Trophoblast cell (in vitro differentiated cells and primary cell): ENCODE results near the gene CNPY4.

Experiments used
- DNase-seq, 2 donors: peaks; one replicate each; pipeline ENCODE4 v3.0.0-alpha.2; 2016
- H2AFZ ChIP-seq: 2 replicates; pipeline ENCODE4 v1.6.1; 2013; ENCODE audit warnings: low read length, moderate library complexity, mild to moderate bottlenecking; ENCODE audit not compliant: insufficient read depth, poor library complexity
- H2AK5ac ChIP-seq: 2 replicates; pipeline ENCODE4 v1.6.1; 2013; ENCODE audit warnings: mild to moderate bottlenecking, low read length
- H2BK120ac ChIP-seq: 2 replicates; pipeline ENCODE4 v1.6.1; 2013; ENCODE audit warnings: low read length, mild to moderate bottlenecking, moderate library complexity; ENCODE audit not compliant: insufficient read depth, poor library complexity
- H2BK12ac ChIP-seq: 2 replicates; pipeline ENCODE4 v1.6.1; 2013; ENCODE audit warnings: mild to moderate bottlenecking, low read length, moderate library complexity
- H2BK5ac ChIP-seq: 2 replicates; pipeline ENCODE4 v1.6.1; 2013; ENCODE audit warnings: low read length, low read depth, moderate library complexity, mild to moderate bottlenecking; ENCODE audit not compliant: poor library complexity
- H3K14ac ChIP-seq: 2 replicates; pipeline ENCODE4 v1.6.1; 2013; ENCODE audit warnings: mild to moderate bottlenecking, low read length
- H3K18ac ChIP-seq: 2 replicates; pipeline ENCODE4 v1.6.1; 2013; ENCODE audit warnings: mild to moderate bottlenecking, low read length
- H3K23ac ChIP-seq: 2 replicates; pipeline ENCODE4 v1.6.1; 2013; ENCODE audit warnings: low read length
- H3K27ac ChIP-seq: 2 replicates; pipeline ENCODE4 v1.5.1; 2013; ENCODE audit warnings: low read depth, mild to moderate bottlenecking, inconsistent platforms, low read length, moderate library complexity
- H3K27me3 ChIP-seq: 2 replicates; pipeline ENCODE4 v1.6.1; 2013; ENCODE audit warnings: inconsistent platforms, mild to moderate bottlenecking, low read length, moderate library complexity; ENCODE audit not compliant: insufficient read depth
- H3K36me3 ChIP-seq, 2 experiments: 1 replicate in 1 of 2; 2 replicates in 1 of 2; pipeline ENCODE4 v1.6.1; 2013; ENCODE audit warnings: low read length in 2 of 2, mild to moderate bottlenecking in 2 of 2, moderate library complexity in 1 of 2; ENCODE audit not compliant: insufficient read depth in 2 of 2, control insufficient read depth in 1 of 2
- H3K4ac ChIP-seq: 2 replicates; pipeline ENCODE4 v1.6.1; 2013; ENCODE audit warnings: low read depth, mild to moderate bottlenecking, low read length, moderate library complexity
- H3K4me1 ChIP-seq, 2 experiments: 1 replicate in 1 of 2; 2 replicates in 1 of 2; pipeline ENCODE4 v1.6.1; 2013; ENCODE audit warnings: low read length in 2 of 2, mild to moderate bottlenecking in 2 of 2, moderate library complexity in 1 of 2; ENCODE audit not compliant: insufficient read depth in 2 of 2, control insufficient read depth in 1 of 2
- H3K4me2 ChIP-seq: 2 replicates; pipeline ENCODE4 v1.6.1; 2013; ENCODE audit warnings: inconsistent platforms, mild to moderate bottlenecking, low read length, moderate library complexity
- H3K4me3 ChIP-seq: 2 replicates; pipeline ENCODE4 v1.5.1; 2013; ENCODE audit warnings: mild to moderate bottlenecking, low read depth, low read length, inconsistent platforms
- H3K79me1 ChIP-seq: one replicate; pipeline ENCODE4 v1.6.1; 2013; ENCODE audit warnings: low read length
- H3K79me2 ChIP-seq: 2 replicates; pipeline ENCODE4 v1.6.1; 2013; ENCODE audit warnings: low read length, mild to moderate bottlenecking; ENCODE audit not compliant: control insufficient read depth, insufficient read depth, poor library complexity
- H3K9ac ChIP-seq: 2 replicates; pipeline ENCODE4 v1.6.1; 2013; ENCODE audit warnings: mild to moderate bottlenecking, low read length
- H3K9me3 ChIP-seq: 2 replicates; pipeline ENCODE4 v1.6.1; 2013; ENCODE audit warnings: low read depth, mild to moderate bottlenecking, control low read depth, inconsistent platforms, low read length; ENCODE audit not compliant: insufficient read depth
- H4K12ac ChIP-seq: 2 replicates; pipeline ENCODE4 v1.6.1; 2013; ENCODE audit warnings: low read depth, mild to moderate bottlenecking, low read length, moderate library complexity
- H4K8ac ChIP-seq: 2 replicates; pipeline ENCODE4 v1.6.1; 2013; ENCODE audit warnings: low read depth, mild to moderate bottlenecking, low read length, moderate library complexity
- H4K91ac ChIP-seq: one replicate; pipeline ENCODE4 v1.6.1; 2013; ENCODE audit warnings: low read depth, mild to moderate bottlenecking, low read length, moderate library complexity
- WGBS: extraction: QIAGEN DNeasy Blood & Tissue Kit; methylation state at CpG from one replicate; pipeline ENCODE4 v1.1.7; 2013; ENCODE audit warnings: missing lambda C conversion rate; ENCODE audit not compliant: insufficient read length, insufficient coverage; ENCODE audit errors: extremely low coverage; 5-methylcytosine and 5-hydroxymethylcytosine counted together

The CNPY4 gene

GRCh38 chr7:100156331-100157068 is 37.1 kb downstream of the CNPY4 start:
- WGBS, result no CpG with 5 or more reads among the region's 16 CpGs

GRCh38 chr7:100157069-100157333 is 37.6 kb downstream of the CNPY4 start:
- peak overlapping the region; percentile 26 for H3K18ac ChIP-seq

More at GRCh38 chr7:100156331-100157068, 37.1 kb downstream of the CNPY4 start:
- DNase-seq, result peak in 1 of 2 donors; percentile 12
- H4K8ac ChIP-seq, result no peak overlapping the region
- no peak overlapping the region for H2AK5ac ChIP-seq
- H3K27me3 ChIP-seq, result no peaks in the 10 kb centered on the region
- peaks cover 36 to 41% of the 10 kb centered on the region in 2 experiments for H3K36me3 ChIP-seq
- no peak overlapping the region for H2BK5ac ChIP-seq
- H4K91ac ChIP-seq, result no peak overlapping the region
- peak overlapping the region; percentile 26 for H3K18ac ChIP-seq
- no peak overlapping the region for H3K27ac ChIP-seq
- no peak overlapping the region for H2AFZ ChIP-seq
- peaks cover 4% of the 10 kb centered on the region for H3K9me3 ChIP-seq
- no peak overlapping the region for H3K9ac ChIP-seq
- H3K4me2 ChIP-seq, result no peak overlapping the region
- peaks cover 10% of the 10 kb centered on the region for H3K79me1 ChIP-seq
- H2BK120ac ChIP-seq, result no peak overlapping the region
- H3K23ac ChIP-seq, result no peak overlapping the region
- H3K79me2 ChIP-seq, result peaks cover 4% of the 10 kb centered on the region
- no peak overlapping the region for H4K12ac ChIP-seq
- H2BK12ac ChIP-seq, result no peak overlapping the region
- H3K4me1 ChIP-seq, result peaks cover 8 to 17% of the 10 kb centered on the region in 2 experiments
- no peak overlapping the region for H3K14ac ChIP-seq
- H3K4me3 ChIP-seq, result peak overlapping the region; percentile 23
- no peak overlapping the region for H3K4ac ChIP-seq

GRCh38 chr7:100157334-100158228 is 38.1 kb downstream of the CNPY4 start:
- H4K8ac ChIP-seq, result peak overlapping the region; percentile 26
- H3K9ac ChIP-seq, result peak overlapping the region; percentile 91
- H3K23ac ChIP-seq, result no peak overlapping the region
- DNase-seq, result peak; percentile 93 to 94
- no peak overlapping the region for H3K18ac ChIP-seq
- H3K4me1 ChIP-seq, result peaks cover 8 to 17% of the 10 kb centered on the region in 2 experiments
- no peaks in the 10 kb centered on the region for H3K27me3 ChIP-seq
- peaks cover 36 to 39% of the 10 kb centered on the region in 2 experiments for H3K36me3 ChIP-seq
- no peak overlapping the region for H3K14ac ChIP-seq
- H3K4me3 ChIP-seq, result peak overlapping the region; percentile 85
- peaks cover 10% of the 10 kb centered on the region for H3K79me1 ChIP-seq
- H4K91ac ChIP-seq, result peak overlapping the region; percentile 71
- H3K4me2 ChIP-seq, result peak overlapping the region; percentile 94
- H3K79me2 ChIP-seq, result peaks cover 4% of the 10 kb centered on the region
- no peak overlapping the region for H2BK120ac ChIP-seq
- no peak overlapping the region for H2AK5ac ChIP-seq
- peak overlapping the region; percentile 86 for H3K27ac ChIP-seq
- H3K4ac ChIP-seq, result no peak overlapping the region
- H2AFZ ChIP-seq, result no peak overlapping the region
- WGBS, result no CpG with 5 or more reads among the region's 32 CpGs
- no peak overlapping the region for H2BK12ac ChIP-seq
- no peak overlapping the region for H2BK5ac ChIP-seq
- H3K9me3 ChIP-seq, result peaks cover 4% of the 10 kb centered on the region
- no peak overlapping the region for H4K12ac ChIP-seq

More at GRCh38 chr7:100157069-100157333, 37.6 kb downstream of the CNPY4 start:
- Histone ChIP-seq H3K36me3 (peaks cover 36 to 40% of the 10 kb centered on the region in 2 experiments), H3K4me3 (no peak overlapping the region), H2AK5ac (no peak overlapping the region), H3K9me3 (peaks cover 4% of the 10 kb centered on the region), H3K14ac (no peak overlapping the region), H4K12ac (no peak overlapping the region), H3K23ac (no peak overlapping the region), H3K79me1 (peaks cover 10% of the 10 kb centered on the region), H3K27ac (no peak overlapping the region), H2BK12ac (no peak overlapping the region), H2AFZ (no peak overlapping the region), H3K4ac (no peak overlapping the region), H3K4me1 (peaks cover 8 to 17% of the 10 kb centered on the region in 2 experiments), H2BK5ac (no peak overlapping the region), H2BK120ac (no peak overlapping the region), H4K8ac (no peak overlapping the region), H3K4me2 (peak overlapping the region; percentile 94), H3K79me2 (peaks cover 4% of the 10 kb centered on the region), H3K27me3 (no peaks in the 10 kb centered on the region), H3K9ac (no peak overlapping the region), H4K91ac (no peak overlapping the region)
- no peak for DNase-seq
- WGBS, result no CpG with 5 or more reads among the region's 5 CpGs

- H2BK120ac ChIP-seq, result peak within 1 kb of the TSS; percentile 67
- peak within 1 kb of the TSS; percentile 86 for H3K27ac ChIP-seq
- H2AFZ ChIP-seq, result peak within 1 kb of the TSS; percentile 70
- H3K79me1 ChIP-seq, result peaks cover 10% of the 10 kb centered on the region
- H3K18ac ChIP-seq, result peak within 1 kb of the TSS; percentile 46
- peak within 1 kb of the TSS; percentile 15 for H2BK12ac ChIP-seq
- H3K36me3 ChIP-seq, result peaks cover 33 to 35% of the 10 kb centered on the region in 2 experiments
- WGBS, result no CpG with 5 or more reads among the region's 87 CpGs
- peak within 1 kb of the TSS; percentile 92 for H4K8ac ChIP-seq
- peak; percentile 93 to 96 for DNase-seq
- peak within 1 kb of the TSS; percentile 71 for H3K4ac ChIP-seq
- peak within 1 kb of the TSS; percentile 81 for H3K14ac ChIP-seq
- H3K4me1 ChIP-seq, result peaks cover 12 to 19% of the 10 kb centered on the region in 2 experiments
- H3K4me2 ChIP-seq, result peak within 1 kb of the TSS; percentile 94
- H4K91ac ChIP-seq, result peak within 1 kb of the TSS; percentile 71
- peak within 1 kb of the TSS; percentile 91 for H3K9ac ChIP-seq
- H3K27me3 ChIP-seq, result no peaks in the 10 kb centered on the region
- H2BK5ac ChIP-seq, result peak within 1 kb of the TSS; percentile 70
- no peak within 1 kb of the TSS for H3K23ac ChIP-seq
- H2AK5ac ChIP-seq, result no peak within 1 kb of the TSS
- H3K4me3 ChIP-seq, result peak within 1 kb of the TSS; percentile 85
- peak within 1 kb of the TSS; percentile 86 for H4K12ac ChIP-seq
- peaks cover 4% of the 10 kb centered on the region for H3K9me3 ChIP-seq
- H3K79me2 ChIP-seq, result peaks cover 4% of the 10 kb centered on the region
Observed at GRCh38 chr7:100158229-100159098, 39.0 kb downstream of the CNPY4 start, which contains the start of gene TRAPPC14. Gene TRAPPC14 (minus strand): TSS chr7:100158723. CDS start chr7:100158499, 224 bp downstream.
